Heart right ventricle (tissue), 16 donors: ENCODE results near the gene PRR30. TPM values are rescaled to one million over a fixed set of nuclear protein-coding genes. Genes with fewer than 3 reads are reported as not detected.

ENCODE experiments used
- ATAC-seq, 8 donors: fragments of 200-7000 bp; cut with Tn5 transposase; one replicate each; pipeline ENCODE4 v1.9.1; 2020; ENCODE audit warnings: mild to moderate bottlenecking in 8 of 8, moderate library complexity in 8 of 8, moderate number of reproducible peaks in 1 of 8
- DNase-seq, 2 donors: peaks; one replicate each; pipeline ENCODE4 v3.0.0-alpha.2; 2020
- H3K27ac ChIP-seq, 10 donors: fragments of 200-600 bp; sonication (generic) in 2 of 10; one replicate each; pipeline versions ENCODE4 v1.5.0 to v1.8.0; 2020 to 2022; ENCODE audit warnings: mild to moderate bottlenecking in 3 of 10
- H3K27me3 ChIP-seq, 7 donors: fragments of 200-600 bp; one replicate each; pipeline ENCODE4 v1.8.0; 2021 to 2022; ENCODE audit warnings: mild to moderate bottlenecking in 2 of 7
- H3K36me3 ChIP-seq, 9 donors: fragments of 200-600 bp; sonication (generic) in 1 of 9; one replicate each; pipeline versions ENCODE4 v1.5.0 to v1.8.0; 2020 to 2022; ENCODE audit warnings: mild to moderate bottlenecking in 2 of 9
- H3K4me1 ChIP-seq, 9 donors: fragments of 200-600 bp; sonication (generic) in 1 of 9; one replicate each; pipeline versions ENCODE4 v1.5.0 to v1.8.0; 2020 to 2022; ENCODE audit warnings: mild to moderate bottlenecking in 4 of 9
- H3K4me3 ChIP-seq, 10 donors: fragments of 200-600 bp; sonication (generic) in 2 of 10; one replicate each; pipeline versions ENCODE4 v1.5.0 to v1.8.0; 2020 to 2022; ENCODE audit warnings: mild to moderate bottlenecking in 7 of 10, moderate library complexity in 2 of 10
- H3K9me3 ChIP-seq, 11 donors: fragments of 200-600 bp in 10 of 11; sonication (generic) in 2 of 11; one replicate each; pipeline versions ENCODE4 v1.5.0 to v1.8.0; 2013 to 2022; ENCODE audit warnings: mild to moderate bottlenecking in 2 of 11, control low read depth in 1 of 11, moderate library complexity in 1 of 11
- WGBS, 2 donors: extraction: QIAGEN DNeasy Blood & Tissue Kit; methylation state at CpG; one replicate each; pipeline ENCODE4 v1.1.7; 2013; ENCODE audit warnings: inconsistent platforms in 1 of 2; 5-methylcytosine and 5-hydroxymethylcytosine counted together
- intact Hi-C, 10 donors: fragments of 100-400 bp; cut with DNase I; formaldehyde crosslinking; loops; one replicate each; pipeline versions ENCODE4 v1.11.1 to v1.14.2; 2022
- polyA plus RNA-seq, 2 donors: library from polyadenylated mRNA; stranded (reverse); fragments of 200-250 nt; gene quantifications; one replicate each; pipeline ENCODE4 v1.2.3, GENCODE V29; 2013
- total RNA-seq, 10 donors: library from RNA; stranded (reverse); fragmentation: NEBNext Ultra II Directional in 3 of 10; extraction: Animal tissue kit (Norgen Biotek cat#: 25700) in 3 of 10; gene quantifications; one replicate each; pipeline versions ENCODE4 v1.2.1 to v1.2.4, GENCODE V29; 2021 to 2023
- TF ChIP-seq, protein P1 (sequence below), 9 donors: fragments of 200-600 bp; sonication (generic) in 2 of 9; IDR thresholded peaks; one replicate each; pipeline versions ENCODE4 v1.5.0 to v1.8.0; 2021 to 2022; ENCODE audit warnings: antibody characterized with exemption in 9 of 9, mild to moderate bottlenecking in 5 of 9, moderate library complexity in 1 of 9
- donor health status: Arrhythmogenic right ventricular cardiomyopathy.
- donor health status: ischemic (EF 13 %, LVEDD 7.1; RV severe dilation, severe dysfunction).
- donor health status: healthy with polysubstance abuse.
- donor health status: DM: no; HTN: yes; CAD: no.
- donor health status: DM: no; HTN: no; CAD: no.
- donor health status: ischemic (EF 25% LVEDD 6.9; RV normal size, moderate dysfunction).
- donor health status: ischemic (EF 25% LVEDD 5.7; RV mildly dilated, moderate dysfunction).
- donor health status: healthy.
- donor health status: DM: yes; HTN: yes; CAD: no.
- donor health status: Ischemic cardiomyopathy.
- donor health status: ischemic (EF 35%, LVEDD 5.7; RV mildly dilated, moderate dysfunction).
- donor health status: nonischemic (EF 11% LVEDD 7.7; RV severe dilation, severe dysfunction).
- donor health status: DM: yes; HTN: yes; CAD: no.
- donor health status: PGD.
- donor health status: ischemic (EF 29% LVEDD 5.4; RV normal size, mild dysfunction).
- donor health status: nonischemic (EF 23%, LVEDD 6.1; RV moderate dilation, normal function).

Gene PRR30
- total and polyA plus RNA-seq, 12 donors: not detected

DNA sequence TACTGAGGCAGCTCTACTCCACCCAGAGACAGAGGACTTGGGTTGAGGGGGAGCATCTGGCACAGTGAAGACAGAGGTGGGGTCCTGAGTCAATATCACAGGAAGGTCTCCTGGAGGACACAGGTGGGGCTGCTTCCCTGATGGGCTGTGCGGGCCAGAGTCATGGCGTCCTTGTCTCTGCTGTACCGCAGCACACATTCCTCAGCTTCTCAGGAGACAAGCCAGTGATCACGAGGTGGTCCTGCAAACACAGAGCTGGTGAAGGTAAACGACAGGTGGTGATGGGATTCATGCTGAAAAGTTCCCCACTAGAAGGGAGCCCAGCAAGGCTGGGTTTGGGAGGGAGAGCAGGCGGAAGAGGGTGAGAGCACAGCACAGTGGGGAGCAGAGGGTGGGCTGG is 19.3 kb upstream of the PRR30 start:
- intact Hi-C loops: no loop called here
- TF ChIP-seq, protein P1, sequence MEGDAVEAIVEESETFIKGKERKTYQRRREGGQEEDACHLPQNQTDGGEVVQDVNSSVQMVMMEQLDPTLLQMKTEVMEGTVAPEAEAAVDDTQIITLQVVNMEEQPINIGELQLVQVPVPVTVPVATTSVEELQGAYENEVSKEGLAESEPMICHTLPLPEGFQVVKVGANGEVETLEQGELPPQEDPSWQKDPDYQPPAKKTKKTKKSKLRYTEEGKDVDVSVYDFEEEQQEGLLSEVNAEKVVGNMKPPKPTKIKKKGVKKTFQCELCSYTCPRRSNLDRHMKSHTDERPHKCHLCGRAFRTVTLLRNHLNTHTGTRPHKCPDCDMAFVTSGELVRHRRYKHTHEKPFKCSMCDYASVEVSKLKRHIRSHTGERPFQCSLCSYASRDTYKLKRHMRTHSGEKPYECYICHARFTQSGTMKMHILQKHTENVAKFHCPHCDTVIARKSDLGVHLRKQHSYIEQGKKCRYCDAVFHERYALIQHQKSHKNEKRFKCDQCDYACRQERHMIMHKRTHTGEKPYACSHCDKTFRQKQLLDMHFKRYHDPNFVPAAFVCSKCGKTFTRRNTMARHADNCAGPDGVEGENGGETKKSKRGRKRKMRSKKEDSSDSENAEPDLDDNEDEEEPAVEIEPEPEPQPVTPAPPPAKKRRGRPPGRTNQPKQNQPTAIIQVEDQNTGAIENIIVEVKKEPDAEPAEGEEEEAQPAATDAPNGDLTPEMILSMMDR (IDR thresholded peaks at IDR 0.05): no peak
- no peak for DNase-seq
- Histone ChIP-seq H3K4me1 (no peaks in the 10 kb centered on the region), H3K27me3 (peaks cover 0 to 8% (median 0%) of the 10 kb centered on the region in 7 donors), H3K36me3 (no peaks in the 10 kb centered on the region), H3K27ac (no peak overlapping the region), H3K4me3 (no peak overlapping the region), H3K9me3 (no peaks in the 10 kb centered on the region)
- WGBS, 2 donors: 62% methylated on average over 6 of the region's 6 CpGs
- ATAC-seq: no peak

DNA sequence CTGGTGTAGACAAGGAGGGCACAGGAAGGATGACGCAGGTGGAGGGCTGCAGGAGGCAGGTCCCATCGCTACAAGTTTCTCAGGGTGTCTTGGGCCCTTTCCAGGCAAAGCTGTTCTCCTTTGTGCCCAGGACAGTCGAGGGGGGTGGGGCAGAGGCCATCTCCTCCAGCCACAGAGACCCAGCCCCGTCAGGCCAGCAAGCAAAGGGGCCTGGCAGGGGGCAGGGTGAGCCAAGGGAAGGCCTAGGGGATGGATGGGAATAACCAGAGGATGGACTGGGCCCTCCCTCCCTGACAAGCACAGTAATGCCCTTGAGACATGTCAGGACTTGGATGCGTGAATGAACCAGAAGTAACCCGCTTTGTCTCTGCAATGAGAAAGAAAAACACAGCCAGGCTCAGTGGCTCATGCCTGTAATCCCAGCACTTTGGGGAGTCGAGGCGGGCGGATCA is 15.9 kb upstream of the PRR30 start:
- WGBS, 2 donors: 76 to 77% methylated on average over 9 of the region's 9 CpGs
- H3K4me3 ChIP-seq: no peak overlapping the region
- H3K36me3 ChIP-seq: no peaks in the 10 kb centered on the region
- TF ChIP-seq, protein P1 (IDR thresholded peaks at IDR 0.05): no peak
- ATAC-seq: no peak
- H3K27ac ChIP-seq: no peak overlapping the region
- no peaks in the 10 kb centered on the region for H3K9me3 ChIP-seq
- H3K4me1 ChIP-seq: no peaks in the 10 kb centered on the region
- H3K27me3 ChIP-seq: peaks cover 0 to 14% (median 0%) of the 10 kb centered on the region in 7 donors
- DNase-seq: no peak
- intact Hi-C loops: no loop called here

DNA sequence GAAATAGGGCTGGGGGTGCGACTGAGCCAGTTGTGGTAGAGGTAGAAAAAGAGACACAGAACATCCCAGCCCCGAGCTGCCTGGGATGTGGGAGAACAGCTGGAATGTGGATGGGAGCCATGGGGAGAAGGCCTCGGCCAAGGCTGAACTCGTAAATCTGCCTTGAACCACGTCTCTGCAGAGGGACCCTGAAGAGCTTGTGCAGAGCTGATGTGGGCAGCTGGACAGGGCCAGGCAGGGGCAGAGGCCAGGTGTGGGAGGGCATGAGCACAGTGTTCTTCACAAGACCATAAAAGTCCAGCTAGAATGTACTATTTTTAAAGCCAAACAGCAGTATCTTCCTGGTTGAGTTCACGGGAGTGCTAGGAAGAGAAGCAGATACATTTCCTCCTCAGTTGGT is 15.3 kb upstream of the PRR30 start:
- no peak for ATAC-seq

DNA sequence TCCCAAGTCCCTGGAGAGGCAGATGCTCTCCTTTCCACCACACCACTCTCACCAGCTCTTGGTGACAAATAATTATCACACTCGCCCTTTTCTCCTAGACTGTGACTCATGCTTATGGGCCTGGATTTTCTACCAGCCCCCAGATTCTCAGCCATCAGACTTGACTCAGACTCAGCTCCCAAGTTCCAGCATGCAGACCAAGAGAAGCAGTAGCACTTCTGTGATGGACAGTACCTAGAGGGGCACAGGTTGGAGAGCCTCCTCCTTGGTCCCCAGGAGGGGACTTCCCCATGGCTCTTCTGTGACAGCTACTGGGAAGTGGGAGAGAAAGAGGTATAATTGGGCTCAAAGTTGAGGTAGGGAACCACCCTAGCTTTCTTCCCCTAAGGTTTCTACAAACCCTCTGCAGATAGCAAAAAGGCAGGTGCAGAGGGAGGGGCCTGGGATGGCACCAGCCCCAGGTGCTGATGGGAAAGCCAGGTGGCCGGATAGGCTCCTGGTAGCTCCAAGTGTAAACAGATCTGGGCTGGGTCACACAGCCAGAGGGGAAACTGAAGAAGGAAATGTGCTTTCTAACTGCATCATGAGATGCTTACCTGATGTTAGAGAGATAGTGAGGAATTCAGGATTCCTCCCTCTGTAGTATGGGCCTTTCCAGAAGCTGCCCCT is 13.7 kb upstream of the PRR30 start:
- no peaks in the 10 kb centered on the region for H3K4me1 ChIP-seq
- H3K27me3 ChIP-seq: peaks cover 0 to 12% (median 0%) of the 10 kb centered on the region in 7 donors
- no peaks in the 10 kb centered on the region for H3K36me3 ChIP-seq
- H3K9me3 ChIP-seq: no peaks in the 10 kb centered on the region
- TF ChIP-seq, protein P1 (IDR thresholded peaks at IDR 0.05): no peak
- DNase-seq (no peak), ATAC-seq (no peak)
- no peak overlapping the region for H3K27ac ChIP-seq
- no peak overlapping the region for H3K4me3 ChIP-seq
- intact Hi-C loops: loop anchor here in 1 of 10 donors (5.0 kb wide), 1 partner anchor 46 kb away; no protein-coding TSS in a partner anchor
- 81 to 86% methylated on average over 2 of the region's 2 CpGs for WGBS, 2 donors

More for the DNA sequence above, 15.3 kb upstream of the PRR30 start:
- peaks cover 0 to 17% (median 0%) of the 10 kb centered on the region in 7 donors for H3K27me3 ChIP-seq
- H3K27ac ChIP-seq: no peak overlapping the region
- WGBS, 2 donors: 71 to 87% methylated on average over 6 of the region's 6 CpGs
- no peak for DNase-seq
- TF ChIP-seq, protein P1 (IDR thresholded peaks at IDR 0.05): no peak
- H3K4me3 ChIP-seq: no peak overlapping the region
- H3K4me1 ChIP-seq: no peaks in the 10 kb centered on the region
- H3K36me3 ChIP-seq: no peaks in the 10 kb centered on the region
- H3K9me3 ChIP-seq: no peaks in the 10 kb centered on the region
- intact Hi-C loops: loop anchor here in 1 of 10 donors (5.0 kb wide), 1 partner anchor 47 kb away; no protein-coding TSS in a partner anchor
